NOMO-1 (cell line): ENCODE data around the gene PFDN5.
"Not testable (repeated sequence)": the region's sequence is repeated elsewhere in the genome, so short reads cannot be mapped to it uniquely, and the experiment has no call there.

ENCODE experiments used
- DNase-seq, 2 experiments: peaks; one replicate each; lab custom pipeline; 2025; ENCODE audit not compliant: unreplicated experiment in 2 of 2; lab: John Stamatoyannopoulos, UW

PFDN5 gene

GRCh38 chr12:53279888-53280498, 15.3 kb upstream of the PFDN5 start:
- no peak for DNase-seq

DNA sequence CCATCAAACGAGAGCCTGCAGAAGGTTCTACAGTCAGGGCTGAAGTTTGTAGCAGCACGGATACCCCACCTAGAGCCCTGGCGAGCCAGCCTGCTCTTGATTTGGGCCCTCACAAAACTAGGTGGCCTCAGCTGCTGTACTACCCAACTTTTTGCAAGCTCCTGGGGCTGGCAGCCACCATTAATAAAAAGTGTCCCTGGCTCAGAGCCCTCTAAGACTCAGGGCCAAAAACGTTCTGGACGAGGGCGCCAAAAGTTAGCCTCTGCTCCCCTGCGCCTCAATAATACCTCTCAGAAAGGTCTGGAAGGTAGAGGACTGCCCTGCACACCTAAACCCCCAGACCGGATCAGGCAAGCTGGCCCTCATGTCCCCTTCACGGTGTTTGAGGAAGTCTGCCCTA, 8.9 kb upstream of the PFDN5 start:
- DNase-seq = no peak

- DNase-seq = peak in 1 of 2 experiments; percentile 42
Observed at GRCh38 chr12:53287741-53288216, 7.6 kb upstream of the PFDN5 start.

GRCh38 chr12:53288322-53288721, 7.0 kb upstream of the PFDN5 start:
- DNase-seq = no peak

GRCh38 chr12:53289891-53290290, 5.5 kb upstream of the PFDN5 start:
- no peak for DNase-seq

DNA sequence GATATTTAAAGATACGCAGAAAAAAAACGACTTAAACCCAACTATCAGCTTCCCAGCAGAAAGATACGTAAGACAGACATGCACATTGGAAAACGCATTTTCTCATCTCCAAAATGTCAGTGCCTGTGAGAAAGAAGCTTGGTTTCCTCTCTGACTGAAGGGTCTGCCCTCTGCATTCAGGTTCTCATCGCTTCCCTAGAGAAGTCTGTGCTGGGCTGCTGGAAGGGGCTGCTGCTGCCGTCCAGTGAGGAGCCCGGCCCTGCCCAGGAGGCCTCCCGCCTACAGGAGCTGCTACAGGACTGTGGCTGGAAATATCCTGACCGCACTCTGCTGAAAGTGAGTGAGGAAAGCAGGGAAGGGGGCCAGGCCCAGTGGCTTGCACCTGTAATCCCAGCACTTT, 4.7 kb upstream of the PFDN5 start:
- no peak for DNase-seq

DNA sequence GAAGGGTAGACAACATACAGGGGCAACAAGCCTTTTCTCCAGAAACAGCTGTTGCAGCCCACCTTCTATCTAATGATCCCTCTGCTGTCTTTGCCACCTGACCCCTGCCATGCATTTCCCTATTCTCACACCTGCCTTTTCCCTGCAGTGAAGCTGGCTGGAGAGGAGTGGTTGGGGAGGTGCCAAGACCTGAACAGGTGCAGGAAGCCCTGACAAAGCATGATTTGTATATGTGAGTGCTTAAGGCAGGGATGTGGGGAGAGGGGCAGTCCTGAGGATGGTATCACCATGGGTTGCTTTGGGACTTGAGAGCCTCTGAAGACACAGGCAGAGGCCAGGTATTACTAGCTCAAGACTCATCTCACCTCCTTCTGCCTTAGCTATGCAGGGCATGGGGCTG, 2.9 kb upstream of the PFDN5 start:
- no peak for DNase-seq

DNA sequence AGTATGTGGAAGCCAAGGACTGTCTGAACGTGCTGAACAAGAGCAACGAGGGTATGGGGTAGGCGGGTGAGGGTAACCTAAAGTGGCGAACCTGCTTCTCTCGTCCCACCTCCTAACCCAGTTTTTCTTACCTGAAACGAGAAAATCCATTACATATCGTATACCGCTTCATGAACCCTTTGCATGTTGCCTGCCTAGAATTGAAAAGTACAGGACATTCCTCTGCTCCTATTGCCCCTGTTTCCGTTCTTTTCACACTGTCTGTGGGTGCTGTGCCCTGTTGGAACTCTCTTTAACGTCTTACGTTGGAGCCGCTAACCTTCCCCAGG, 513 bp downstream of the PFDN5 start:
- DNase-seq = no peak

- DNase-seq = not testable (repeated sequence)
Observed at GRCh38 chr12:53297106-53297505, 1.8 kb downstream of the PFDN5 start.

GRCh38 chr12:53298164-53298563, 2.8 kb downstream of the PFDN5 start:
- peak; percentile 49 to 78 for DNase-seq

GRCh38 chr12:53299101-53299453, 3.7 kb downstream of the PFDN5 start:
- peak; percentile 89 to 99 for DNase-seq

DNA sequence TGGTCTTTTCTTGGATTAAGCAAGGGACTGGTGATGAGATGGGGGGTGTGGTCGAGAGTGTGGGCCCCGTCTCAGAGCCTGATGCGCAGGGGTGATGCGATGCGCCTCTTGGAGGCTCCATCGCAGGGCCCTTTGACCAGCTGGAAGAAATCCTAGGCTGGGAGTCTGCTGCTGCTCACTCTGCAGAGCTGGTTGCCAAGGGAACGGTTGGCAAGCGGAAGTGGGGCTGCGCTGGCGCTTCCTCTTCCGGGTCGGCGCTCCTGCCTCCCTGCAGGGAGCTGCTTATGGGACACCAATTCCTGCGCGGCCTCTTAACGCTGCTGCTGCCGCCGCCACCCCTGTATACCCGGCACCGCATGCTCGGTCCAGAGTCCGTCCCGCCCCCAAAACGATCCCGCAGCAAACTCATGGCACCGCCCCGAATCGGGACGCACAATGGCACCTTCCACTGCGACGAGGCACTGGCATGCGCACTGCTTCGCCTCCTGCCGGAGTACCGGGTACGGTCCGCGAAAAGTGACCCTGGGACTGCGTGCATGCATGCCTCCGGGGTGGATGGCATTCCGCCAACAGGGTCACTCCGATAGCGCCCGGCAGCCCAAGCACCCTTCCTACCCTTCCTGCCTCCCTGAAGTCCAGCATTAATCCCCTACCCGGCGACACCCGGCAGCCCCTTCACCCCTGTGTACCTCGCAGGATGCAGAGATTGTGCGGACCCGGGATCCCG, 4.3 kb downstream of the PFDN5 start, which contains the start of gene MYG1:
Gene MYG1, plus strand, starts transcription at position 242 of the 727 bp plus-strand sequence. Its CDS starts 43 bp downstream, at position 285.
- peak; percentile 74 to 86 for DNase-seq

- DNase-seq = no peak
Observed at GRCh38 chr12:53300187-53300586, 4.8 kb downstream of the PFDN5 start.

GRCh38 chr12:53302903-53303302, 7.6 kb downstream of the PFDN5 start:
- DNase-seq = no peak

GRCh38 chr12:53306826-53307225, 11.5 kb downstream of the PFDN5 start:
- no peak for DNase-seq

DNA sequence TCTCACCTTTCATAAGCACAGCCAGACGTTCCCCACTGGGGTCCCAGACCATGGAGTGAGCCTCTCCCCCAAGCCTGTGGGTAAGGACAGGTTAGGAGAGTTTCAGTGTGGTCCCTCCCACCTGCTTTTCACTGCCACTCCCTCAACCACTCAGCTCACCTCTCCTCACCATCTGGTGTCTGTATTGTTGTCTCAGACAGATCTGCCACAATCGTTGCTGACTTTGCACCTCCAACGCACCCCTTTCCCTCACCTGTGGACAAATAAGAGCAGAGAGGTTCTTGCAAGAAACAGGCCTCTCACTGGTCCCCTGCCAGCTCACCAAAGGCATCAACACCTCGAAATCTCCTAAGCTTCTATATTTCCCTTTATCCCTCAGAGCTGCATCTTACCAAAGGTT, 12.9 kb downstream of the PFDN5 start:
- no peak for DNase-seq

DNA sequence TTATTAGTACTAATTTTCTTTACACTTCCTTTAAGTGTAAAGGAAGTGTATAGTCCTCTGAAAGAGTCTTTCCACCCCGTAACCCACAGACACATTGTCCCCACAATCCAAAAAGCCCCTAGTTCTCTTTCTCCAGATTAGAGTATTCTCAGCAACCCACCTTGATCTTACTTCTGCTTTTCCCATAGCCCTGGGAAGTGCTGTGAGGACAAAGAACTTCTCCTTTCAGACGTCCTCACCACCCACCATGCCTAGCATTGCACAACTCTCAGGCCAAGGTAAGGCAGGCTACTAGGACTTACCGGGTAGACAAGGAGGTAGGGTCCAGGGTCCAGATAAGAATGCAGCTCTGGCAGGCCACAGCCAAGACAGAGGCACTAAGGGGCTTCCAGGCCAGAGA, 18.7 kb downstream of the PFDN5 start:
- DNase-seq = peak; percentile 11 to 21

GRCh38 chr12:53320352-53321195, 25.2 kb downstream of the PFDN5 start:
- no peak for DNase-seq

DNA sequence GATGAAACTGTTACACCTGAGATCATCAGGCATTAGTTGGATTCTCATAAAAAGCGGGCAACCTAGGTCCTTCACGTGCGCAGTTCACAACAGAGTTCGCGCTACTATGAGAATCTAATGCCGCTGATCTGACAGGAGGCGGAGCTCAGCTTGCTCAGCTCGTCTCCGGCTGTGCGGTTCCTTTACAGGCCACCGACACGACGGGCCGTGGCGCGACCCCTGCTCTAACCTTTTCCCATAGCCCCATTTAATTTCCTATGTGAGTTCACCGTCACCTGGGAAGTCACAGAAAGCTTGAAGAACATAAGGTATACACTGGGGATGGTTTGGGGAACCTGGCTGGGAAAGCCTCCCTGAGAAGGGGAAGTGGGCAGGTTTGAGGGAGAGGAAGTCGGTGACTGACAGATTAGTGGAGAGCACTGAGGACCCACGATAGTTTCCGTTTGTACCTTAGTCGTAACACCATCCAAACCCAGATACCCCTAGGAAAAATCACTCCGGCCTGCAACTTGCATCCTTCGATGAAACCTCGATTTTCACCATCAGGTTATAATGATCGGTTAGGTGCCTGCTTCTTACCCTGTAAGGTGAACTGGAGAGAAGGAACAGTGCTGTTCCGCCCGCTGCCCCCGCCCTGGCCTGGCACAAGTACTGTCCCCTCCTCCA, 28.9 kb downstream of the PFDN5 start:
- DNase-seq = peak; percentile 66 to 74

GRCh38 chr12:53324779-53325510, 29.6 kb downstream of the PFDN5 start:
- peak; percentile 88 for DNase-seq
